Activated CD4-positive, alpha-beta T cell treated with anti-CD3 and anti-CD28 coated beads, Interleukin-2, amount 50 U/mL, for 4 hours (primary cell): ENCODE data around the gene TIAM2.
"Not testable (repeated sequence)": the region's sequence is repeated elsewhere in the genome, so short reads cannot be mapped to it uniquely, and the experiment has no call there.

ENCODE experiments used
- DNase-seq, 2 experiments: peaks; one replicate each; pipeline ENCODE4 v3.0.0-alpha.2; 2020

TIAM2 gene

GRCh38 chr6:154995254-154996015 lies at the start of gene TIAM2:
TSS of gene TIAM2 (plus strand) at chr6:154995315. CDS start at chr6:155129224, 133,909 bp downstream.
- peak in 1 of 2 experiments; percentile 7 for DNase-seq

GRCh38 chr6:154950979-154951344 lies 44.2 kb upstream of the TIAM2 start:
- no peak for DNase-seq

- no peak for DNase-seq
These were observed 43.5 kb upstream of the TIAM2 start for GRCh38 chr6:154951345-154952200.

- DNase-seq = no peak
These were observed 41.5 kb upstream of the TIAM2 start for GRCh38 chr6:154953644-154954043.

- DNase-seq = no peak
These were observed 40.8 kb upstream of the TIAM2 start for GRCh38 chr6:154954347-154954746.

- DNase-seq = no peak
These were observed 38.2 kb upstream of the TIAM2 start for GRCh38 chr6:154956771-154957522.

- no peak for DNase-seq
These were observed 36.6 kb upstream of the TIAM2 start for GRCh38 chr6:154958469-154958868.

GRCh38 chr6:154960299-154960843 lies 34.7 kb upstream of the TIAM2 start:
- DNase-seq = no peak

- no peak for DNase-seq
These were observed 34.1 kb upstream of the TIAM2 start for GRCh38 chr6:154960854-154961530.

GRCh38 chr6:154962753-154963152 lies 32.4 kb upstream of the TIAM2 start:
- DNase-seq = no peak

GRCh38 chr6:154966065-154966770 lies 28.9 kb upstream of the TIAM2 start:
- DNase-seq = not testable (repeated sequence)

- DNase-seq = no peak
These were observed 25.3 kb upstream of the TIAM2 start for GRCh38 chr6:154969796-154970195.

- DNase-seq = no peak
These were observed 20.5 kb upstream of the TIAM2 start for GRCh38 chr6:154974485-154975149.

- DNase-seq = no peak
These were observed 17.5 kb upstream of the TIAM2 start for GRCh38 chr6:154977588-154977987.

GRCh38 chr6:154980273-154981078 lies 14.6 kb upstream of the TIAM2 start:
- DNase-seq = no peak

GRCh38 chr6:154981079-154981870 lies 13.8 kb upstream of the TIAM2 start:
- DNase-seq = no peak

- no peak for DNase-seq
These were observed 11.0 kb upstream of the TIAM2 start for GRCh38 chr6:154984146-154984545.

GRCh38 chr6:154986787-154987235 lies 8.3 kb upstream of the TIAM2 start:
- DNase-seq = no peak

GRCh38 chr6:154989448-154989847 lies 5.7 kb upstream of the TIAM2 start:
- no peak for DNase-seq
